Measurements from ENCODE around the gene EGF.

The EGF gene

DNA sequence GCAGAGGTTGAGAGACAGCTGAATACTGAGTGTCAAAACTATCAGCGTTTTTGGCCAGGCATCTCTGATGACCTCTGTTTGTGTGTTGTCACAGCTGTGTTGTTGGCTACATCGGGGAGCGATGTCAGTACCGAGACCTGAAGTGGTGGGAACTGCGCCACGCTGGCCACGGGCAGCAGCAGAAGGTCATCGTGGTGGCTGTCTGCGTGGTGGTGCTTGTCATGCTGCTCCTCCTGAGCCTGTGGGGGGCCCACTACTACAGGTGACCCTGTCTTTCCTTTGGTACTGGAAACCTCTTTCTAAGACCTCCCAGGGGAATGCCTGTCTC is 86.9 kb downstream of the EGF start:
- TF ChIP-seq, protein P1, sequence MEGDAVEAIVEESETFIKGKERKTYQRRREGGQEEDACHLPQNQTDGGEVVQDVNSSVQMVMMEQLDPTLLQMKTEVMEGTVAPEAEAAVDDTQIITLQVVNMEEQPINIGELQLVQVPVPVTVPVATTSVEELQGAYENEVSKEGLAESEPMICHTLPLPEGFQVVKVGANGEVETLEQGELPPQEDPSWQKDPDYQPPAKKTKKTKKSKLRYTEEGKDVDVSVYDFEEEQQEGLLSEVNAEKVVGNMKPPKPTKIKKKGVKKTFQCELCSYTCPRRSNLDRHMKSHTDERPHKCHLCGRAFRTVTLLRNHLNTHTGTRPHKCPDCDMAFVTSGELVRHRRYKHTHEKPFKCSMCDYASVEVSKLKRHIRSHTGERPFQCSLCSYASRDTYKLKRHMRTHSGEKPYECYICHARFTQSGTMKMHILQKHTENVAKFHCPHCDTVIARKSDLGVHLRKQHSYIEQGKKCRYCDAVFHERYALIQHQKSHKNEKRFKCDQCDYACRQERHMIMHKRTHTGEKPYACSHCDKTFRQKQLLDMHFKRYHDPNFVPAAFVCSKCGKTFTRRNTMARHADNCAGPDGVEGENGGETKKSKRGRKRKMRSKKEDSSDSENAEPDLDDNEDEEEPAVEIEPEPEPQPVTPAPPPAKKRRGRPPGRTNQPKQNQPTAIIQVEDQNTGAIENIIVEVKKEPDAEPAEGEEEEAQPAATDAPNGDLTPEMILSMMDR (IDR thresholded peaks at IDR 0.05; ENCODE audit: low read depth, low read length, missing control alignments), result no peak
- H3K4me3 ChIP-seq (ENCODE audit: low read depth, low read length), result no peak overlapping the region
- no peaks in the 10 kb centered on the region for H3K27me3 ChIP-seq (replicated peaks)
- no peaks in the 10 kb centered on the region for H3K36me3 ChIP-seq (replicated peaks)
- H3K27ac ChIP-seq, result no peak overlapping the region
- no peak for DNase-seq
- in situ Hi-C loops (cut with HindIII; ENCODE audit: low pct_ligation_motif_present, low sequenced_read_pairs), result no loop called here

DNA sequence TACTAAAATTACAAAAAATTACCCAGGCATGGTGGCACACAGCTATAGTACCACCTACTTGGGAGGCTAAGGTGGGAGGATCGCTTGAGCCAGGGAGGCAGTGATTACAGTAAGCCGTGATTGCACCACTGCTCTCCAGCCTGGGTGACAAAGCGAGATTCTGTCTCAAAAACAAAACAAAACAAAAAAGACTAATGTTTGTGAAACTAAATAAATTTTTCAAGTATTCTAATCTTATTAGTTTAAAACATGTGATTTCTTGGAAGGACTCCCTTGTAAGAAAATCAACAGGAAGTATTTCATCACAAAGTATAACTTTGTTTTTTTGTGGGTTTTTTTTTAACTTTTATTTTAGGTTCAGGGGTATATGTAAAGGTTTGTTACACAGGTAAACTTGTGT is 89.6 kb downstream of the EGF start:
- H3K27me3 ChIP-seq (replicated peaks), result no peaks in the 10 kb centered on the region
- TF ChIP-seq, protein P1 (IDR thresholded peaks at IDR 0.05; ENCODE audit: low read depth, low read length, missing control alignments), result no peak
- H3K36me3 ChIP-seq (replicated peaks), result no peaks in the 10 kb centered on the region
- in situ Hi-C loops (cut with HindIII; ENCODE audit: low pct_ligation_motif_present, low sequenced_read_pairs), result loop anchor here (25.0 kb wide), 1 partner anchor 510 kb away; no protein-coding TSS in a partner anchor
- no peak overlapping the region for H3K4me3 ChIP-seq (ENCODE audit: low read depth, low read length)
- H3K27ac ChIP-seq, result no peak overlapping the region
- DNase-seq, result no peak

DNA sequence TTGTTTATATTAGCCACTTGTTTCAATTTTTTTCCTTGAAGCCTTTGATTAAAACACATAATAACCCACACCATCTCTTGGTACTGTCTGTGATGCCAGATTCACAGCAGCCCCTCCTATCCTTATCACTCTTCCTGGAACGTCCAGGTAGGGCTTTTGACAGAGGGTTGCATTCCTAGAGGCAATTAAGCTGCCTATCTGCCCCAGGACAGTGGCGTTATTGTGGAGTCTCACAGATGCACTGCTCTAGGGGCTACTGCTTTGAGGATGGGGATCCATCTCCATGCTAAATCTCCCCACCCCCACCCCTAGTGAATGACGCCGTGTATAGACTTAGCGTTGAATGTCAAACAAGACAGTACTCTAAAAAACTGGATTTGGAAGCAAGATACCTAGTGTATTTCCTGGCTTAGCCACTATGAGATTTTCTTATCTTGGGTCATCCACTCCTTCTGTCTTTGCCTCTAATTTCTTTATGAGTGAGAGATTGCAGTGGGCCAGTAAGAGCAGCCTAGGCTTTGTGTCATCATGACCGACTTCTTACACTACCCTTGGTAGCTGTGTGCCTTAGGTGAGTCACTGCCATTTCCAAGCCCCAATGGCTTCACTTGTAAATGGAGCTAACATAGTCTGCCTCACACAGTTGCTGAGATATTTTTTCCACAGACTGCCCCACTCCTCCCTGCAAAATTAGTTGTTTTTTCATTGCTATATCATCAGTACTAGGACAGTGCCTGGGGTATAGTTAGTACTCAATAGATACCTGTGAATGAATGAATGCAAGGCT is 90.9 kb downstream of the EGF start:
- H3K27me3 ChIP-seq (replicated peaks), result no peaks in the 10 kb centered on the region
- no peak overlapping the region for H3K4me3 ChIP-seq (ENCODE audit: low read depth, low read length)
- TF ChIP-seq, protein P1 (IDR thresholded peaks at IDR 0.05; ENCODE audit: low read depth, low read length, missing control alignments), result no peak
- DNase-seq, result no peak
- in situ Hi-C loops (cut with HindIII; ENCODE audit: low pct_ligation_motif_present, low sequenced_read_pairs), result loop anchor here (25.0 kb wide), 1 partner anchor 509 kb away; no protein-coding TSS in a partner anchor
- H3K36me3 ChIP-seq (replicated peaks), result no peaks in the 10 kb centered on the region
- H3K27ac ChIP-seq, result no peak overlapping the region

DNA sequence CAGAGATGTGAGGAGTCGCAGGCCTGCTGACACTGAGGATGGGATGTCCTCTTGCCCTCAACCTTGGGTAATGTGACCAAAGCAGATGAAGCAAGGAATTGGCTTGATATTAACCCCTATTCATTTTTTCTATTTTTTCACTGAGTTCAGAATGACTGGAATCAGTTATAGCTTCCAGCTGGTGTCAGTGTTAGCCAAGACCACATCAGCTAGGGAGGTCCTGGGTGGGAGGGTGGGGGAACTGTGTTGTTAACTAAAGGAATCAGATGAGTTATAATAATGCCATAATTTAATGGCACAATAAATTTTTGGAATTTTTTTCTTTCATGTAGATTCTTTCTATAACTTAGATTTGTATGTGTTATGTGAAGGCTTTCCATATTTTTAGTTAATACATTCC is 91.9 kb downstream of the EGF start:
- no peaks in the 10 kb centered on the region for H3K36me3 ChIP-seq (replicated peaks)
- H3K27ac ChIP-seq, result no peak overlapping the region
- TF ChIP-seq, protein P1 (IDR thresholded peaks at IDR 0.05; ENCODE audit: low read depth, low read length, missing control alignments), result no peak
- no peak overlapping the region for H3K4me3 ChIP-seq (ENCODE audit: low read depth, low read length)
- H3K27me3 ChIP-seq (replicated peaks), result no peaks in the 10 kb centered on the region
- DNase-seq, result no peak
- in situ Hi-C loops (cut with HindIII; ENCODE audit: low pct_ligation_motif_present, low sequenced_read_pairs), result loop anchor here (25.0 kb wide), 1 partner anchor 508 kb away; no protein-coding TSS in a partner anchor

DNA sequence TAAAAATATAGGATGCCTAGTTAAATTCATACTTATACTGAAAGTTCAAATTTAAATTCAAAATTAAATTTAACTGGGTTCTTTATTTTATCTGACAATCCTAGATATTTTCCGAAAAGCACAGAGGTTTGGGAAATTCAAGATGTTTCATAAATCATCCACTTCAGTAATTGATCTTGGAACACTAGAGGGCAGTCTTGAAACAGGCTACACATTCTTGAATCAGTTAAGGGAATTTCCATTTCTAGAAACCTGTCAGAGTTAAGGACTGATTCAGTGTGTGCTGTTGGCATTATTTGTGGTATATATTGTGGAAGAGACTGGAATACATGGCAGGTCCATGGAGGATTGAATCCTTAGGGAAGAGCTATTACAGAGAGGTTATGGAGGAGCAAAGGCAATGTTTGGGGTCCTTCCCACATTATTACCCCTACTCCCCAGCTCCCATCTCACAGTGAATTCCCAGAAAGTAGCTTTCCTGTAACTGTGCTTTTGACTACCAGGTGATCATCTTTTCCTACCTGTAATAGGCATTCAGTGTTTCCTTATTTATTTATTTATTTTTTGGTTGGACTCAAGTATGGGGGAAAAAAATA is 92.9 kb downstream of the EGF start:
- in situ Hi-C loops (cut with HindIII; ENCODE audit: low pct_ligation_motif_present, low sequenced_read_pairs), result loop anchor here (25.0 kb wide), 1 partner anchor 507 kb away; no protein-coding TSS in a partner anchor
- no peak overlapping the region for H3K27ac ChIP-seq
- H3K27me3 ChIP-seq (replicated peaks), result no peaks in the 10 kb centered on the region
- H3K36me3 ChIP-seq (replicated peaks), result no peaks in the 10 kb centered on the region
- H3K4me3 ChIP-seq (ENCODE audit: low read depth, low read length), result no peak overlapping the region
- DNase-seq, result peak; percentile 53
- TF ChIP-seq, protein P1 (IDR thresholded peaks at IDR 0.05; ENCODE audit: low read depth, low read length, missing control alignments), result peak; percentile 57

Data from brain microvascular endothelial cell (primary cell).